ENCODE measurements around the gene NUCB1. TPM values are rescaled to one million over a fixed set of nuclear protein-coding genes. Genes with fewer than 3 reads are reported as not detected.
"Not testable (repeated sequence)": the region's sequence is repeated elsewhere in the genome, so short reads cannot be mapped to it uniquely, and the experiment has no call there.

Gene NUCB1
- total RNA-seq, 1 donor from 2014 or later: 104 TPM

DNA sequence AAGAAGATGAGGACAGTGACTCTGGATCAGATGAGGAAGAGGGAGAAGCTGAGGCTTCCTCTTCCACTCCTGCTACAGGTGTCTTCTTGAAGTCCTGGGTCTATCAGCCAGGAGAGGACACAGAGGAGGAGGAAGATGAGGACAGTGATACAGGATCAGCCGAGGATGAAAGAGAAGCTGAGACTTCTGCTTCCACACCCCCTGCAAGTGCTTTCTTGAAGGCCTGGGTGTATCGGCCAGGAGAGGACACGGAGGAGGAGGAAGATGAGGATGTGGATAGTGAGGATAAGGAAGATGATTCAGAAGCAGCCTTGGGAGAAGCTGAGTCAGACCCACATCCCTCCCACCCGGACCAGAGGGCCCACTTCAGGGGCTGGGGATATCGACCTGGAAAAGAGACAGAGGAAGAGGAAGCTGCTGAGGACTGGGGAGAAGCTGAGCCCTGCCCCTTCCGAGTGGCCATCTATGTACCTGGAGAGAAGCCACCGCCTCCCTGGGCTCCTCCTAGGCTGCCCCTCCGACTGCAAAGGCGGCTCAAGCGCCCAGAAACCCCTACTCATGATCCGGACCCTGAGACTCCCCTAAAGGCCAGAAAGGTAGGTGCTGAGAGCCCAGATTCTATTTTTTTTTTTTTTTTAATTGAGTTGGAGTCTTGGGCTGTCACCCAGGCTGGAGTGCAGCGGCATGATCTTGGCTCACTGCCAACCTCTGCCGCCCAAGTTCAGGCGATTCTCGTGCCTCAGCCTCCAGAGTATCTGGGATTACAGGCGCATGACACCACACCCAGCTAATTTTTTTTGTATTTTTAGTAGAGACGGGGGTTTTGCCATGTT, 25.6 kb upstream of the NUCB1 start:
- peak; percentile 6 for ATAC-seq

DNA sequence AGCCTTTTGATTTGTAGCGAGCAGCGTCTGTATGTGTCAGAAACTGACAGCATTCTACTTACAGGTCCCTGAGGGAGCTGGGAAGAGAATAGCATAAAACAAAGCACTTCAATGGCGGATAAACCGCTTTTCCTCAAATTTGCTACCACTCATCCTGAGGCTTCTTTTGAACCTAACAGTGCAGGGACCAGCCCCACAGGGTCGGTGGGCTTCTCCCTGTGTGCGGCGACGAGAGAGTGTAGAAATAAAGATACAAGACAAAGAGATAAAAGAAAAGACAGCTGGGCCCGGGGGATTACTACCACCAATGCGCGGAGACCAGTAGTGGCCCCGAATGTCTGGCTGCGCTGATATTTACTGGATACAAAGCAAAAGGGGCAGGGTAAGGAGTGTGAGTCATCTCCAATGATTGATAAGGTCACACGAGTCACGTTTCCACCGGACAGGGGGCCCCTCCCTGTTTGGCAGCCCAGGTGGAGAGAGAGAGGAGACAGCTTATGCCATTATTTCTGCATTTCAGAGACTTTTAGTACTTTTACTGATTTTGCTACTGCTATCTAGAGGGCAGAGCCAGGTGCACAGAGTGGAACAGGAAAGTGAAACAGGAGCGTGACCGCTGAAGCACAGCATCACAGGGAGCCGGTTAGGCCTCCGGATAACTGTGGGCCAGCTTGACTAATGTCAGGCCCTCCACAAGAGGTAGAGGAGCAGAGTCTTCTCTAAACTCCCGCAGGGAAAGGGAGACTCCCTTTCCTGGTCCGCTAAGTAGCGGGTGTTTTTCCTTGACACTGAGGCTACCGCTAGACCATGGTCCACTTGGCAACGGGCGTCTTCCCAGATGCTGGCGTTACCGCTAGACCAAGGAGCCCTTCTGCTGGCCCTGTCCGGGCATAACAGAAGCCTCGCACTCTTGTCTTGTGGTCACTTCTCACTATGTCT, 23.8 kb upstream of the NUCB1 start:
- not testable (repeated sequence) for ATAC-seq

DNA sequence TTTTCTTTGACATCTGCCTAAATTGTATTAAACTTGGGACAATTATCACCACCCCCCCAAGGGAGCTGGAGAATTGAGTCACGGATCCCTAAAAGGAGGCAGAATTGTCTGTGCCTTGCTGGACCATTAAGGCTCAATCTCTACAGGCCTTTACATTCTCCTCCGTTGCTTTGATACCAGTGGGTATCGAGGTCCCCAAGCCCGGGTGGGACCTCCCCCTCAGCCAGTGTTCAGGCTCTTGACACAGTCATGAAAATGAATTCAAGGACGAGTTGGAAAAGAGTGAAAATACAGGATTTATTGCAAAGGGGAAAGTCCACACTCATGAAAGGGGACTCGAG, 22.3 kb upstream of the NUCB1 start:
- no peak for ATAC-seq

DNA sequence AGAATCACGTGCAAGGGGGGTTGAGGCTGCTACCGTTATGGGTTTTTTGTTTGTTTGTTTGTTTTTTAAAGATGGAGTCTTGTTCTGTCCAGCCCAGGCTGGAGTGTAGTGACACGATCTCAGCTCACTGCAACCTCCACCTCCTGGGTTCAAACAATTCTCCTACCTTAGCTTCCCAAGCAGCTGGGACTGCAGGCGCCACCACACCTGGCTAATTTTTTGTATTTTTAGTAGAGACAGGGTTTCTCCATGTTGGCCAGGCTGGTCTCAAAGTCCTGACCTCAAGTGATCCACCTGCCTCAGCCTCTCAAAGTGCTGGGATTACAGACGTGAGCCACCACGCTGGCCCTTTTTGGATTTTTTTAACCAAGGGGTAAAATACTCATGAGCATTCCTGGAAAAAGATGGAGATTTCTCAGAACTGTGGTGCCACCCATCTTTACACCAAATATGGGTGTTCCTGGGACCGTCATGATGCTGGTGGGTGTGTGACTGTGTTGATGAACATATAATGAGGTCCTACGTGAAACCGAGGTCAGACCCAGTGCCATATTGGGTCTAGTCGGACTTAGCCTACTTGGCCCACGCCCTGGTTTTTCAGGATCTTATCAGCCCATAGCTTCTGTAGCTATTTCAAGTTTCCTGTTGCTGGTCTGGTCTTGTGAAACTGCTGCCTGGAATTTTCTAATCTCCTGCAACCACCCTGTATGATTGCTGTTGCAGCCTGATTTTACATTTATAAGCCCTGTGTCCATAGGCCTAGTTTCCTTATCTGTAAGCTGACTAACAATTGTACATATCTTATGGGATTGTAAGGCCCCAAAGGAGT, 21.7 kb upstream of the NUCB1 start:
- ATAC-seq: peak; percentile 18

DNA sequence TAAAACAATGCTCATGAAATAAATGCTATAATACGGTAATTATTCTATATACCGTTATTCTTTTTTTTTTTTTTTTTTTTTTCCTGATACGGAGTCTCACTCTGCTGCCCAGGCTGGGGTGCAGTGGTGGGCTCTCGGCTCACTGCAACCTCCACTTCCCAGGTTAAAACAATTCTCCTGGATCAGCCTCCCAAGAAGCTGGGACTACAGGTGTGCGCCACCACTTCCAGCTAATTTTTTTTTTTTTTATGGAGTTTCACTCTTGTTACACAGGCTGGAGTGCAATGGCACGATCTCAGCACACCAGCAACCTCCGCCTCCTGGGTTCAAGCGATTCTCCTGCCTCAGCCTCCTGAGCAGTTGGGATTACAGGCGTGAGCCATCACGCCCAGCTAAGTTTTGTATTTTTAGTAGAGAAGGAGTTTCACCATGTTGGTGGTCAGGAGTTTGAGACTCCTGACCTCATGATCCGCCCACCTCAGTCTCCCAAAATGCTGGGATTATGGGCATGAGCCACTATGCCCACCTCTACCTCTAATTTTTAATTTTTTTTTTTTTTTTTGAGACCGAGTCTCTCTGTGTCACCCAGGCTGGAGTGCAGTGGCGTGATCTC, 21.0 kb upstream of the NUCB1 start:
- no peak for ATAC-seq

DNA sequence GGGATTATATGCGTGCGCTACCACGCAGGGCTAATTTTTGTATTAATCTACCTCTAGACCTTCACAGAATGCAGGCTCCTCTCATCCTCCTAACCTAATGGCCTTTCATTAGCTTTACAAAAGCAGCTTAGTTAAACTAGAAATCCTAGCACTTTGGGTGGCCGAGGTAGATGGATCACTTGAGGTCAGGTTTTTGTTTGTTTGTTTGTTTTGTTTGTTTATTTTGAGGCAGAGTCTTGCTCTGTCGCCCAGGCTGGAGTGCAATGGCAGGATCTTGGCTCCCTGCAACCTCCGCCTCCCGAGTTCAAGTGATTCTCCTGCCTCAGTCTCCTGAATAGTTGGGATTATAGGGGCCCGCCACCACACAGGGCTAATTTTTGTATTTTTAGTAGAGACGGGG, 20.4 kb upstream of the NUCB1 start:
- ATAC-seq: not testable (repeated sequence)

DNA sequence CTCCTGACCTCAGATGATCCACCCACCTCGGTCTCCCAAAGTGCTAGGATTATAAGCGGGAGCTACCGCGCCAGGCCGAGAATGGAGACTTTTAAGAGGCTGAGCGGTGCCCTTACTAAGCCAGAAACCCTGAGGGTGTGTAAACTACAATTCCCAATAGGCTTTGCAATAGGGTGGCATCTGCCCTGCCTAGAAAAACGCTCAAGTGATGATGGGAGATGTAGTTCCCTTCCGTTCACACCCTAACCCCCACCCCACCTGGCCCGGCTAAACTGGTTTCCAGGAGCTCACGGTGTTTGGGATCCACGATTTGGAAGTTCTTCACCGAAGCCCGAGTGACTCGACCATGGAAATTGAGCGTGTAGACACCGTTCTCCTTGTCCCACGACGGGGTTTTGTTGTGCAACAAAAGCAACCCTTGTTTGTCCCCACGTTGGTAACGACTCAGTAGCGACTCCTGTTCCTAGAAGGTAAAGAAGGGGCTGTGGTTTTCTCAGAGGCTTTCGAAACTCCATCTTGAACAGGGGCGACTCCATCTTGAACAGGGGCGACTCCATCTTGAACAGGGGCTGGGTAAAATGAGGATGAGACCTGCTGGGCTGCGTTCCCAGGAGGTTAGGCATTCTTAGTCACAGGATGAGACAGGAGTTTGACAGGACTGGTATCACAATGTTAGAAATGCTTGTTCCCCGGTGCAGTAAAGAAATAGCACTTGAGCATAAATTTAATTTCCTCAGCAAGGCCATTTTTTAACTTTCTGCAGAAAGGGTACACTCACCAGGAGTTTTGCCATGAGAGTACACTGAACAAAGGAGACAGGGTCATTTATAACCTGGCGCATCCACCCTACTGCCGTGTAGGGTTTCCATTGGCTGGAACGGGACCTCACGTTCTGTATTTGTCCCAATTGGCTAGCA, 18.1 kb upstream of the NUCB1 start:
- peak; percentile 58 for ATAC-seq

DNA sequence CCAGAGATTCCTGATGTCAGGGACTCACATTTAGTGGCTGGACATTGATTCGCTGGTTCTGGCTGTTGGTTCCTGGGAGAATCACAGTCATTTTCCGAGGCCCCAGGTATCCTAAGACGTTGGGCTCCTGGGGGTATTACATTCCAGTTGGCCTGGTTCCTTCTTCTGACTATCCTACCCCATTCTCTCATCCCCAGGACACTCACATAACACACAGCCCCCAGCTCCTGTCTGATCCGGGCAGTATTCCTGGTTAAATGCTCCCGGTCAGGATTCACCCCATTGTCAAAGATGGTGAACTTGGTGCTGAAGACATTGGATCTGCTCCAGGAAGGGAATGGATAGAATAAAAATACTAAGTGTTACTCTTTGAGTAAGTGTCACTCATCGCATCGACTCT, 16.4 kb upstream of the NUCB1 start:
- ATAC-seq: no peak

DNA sequence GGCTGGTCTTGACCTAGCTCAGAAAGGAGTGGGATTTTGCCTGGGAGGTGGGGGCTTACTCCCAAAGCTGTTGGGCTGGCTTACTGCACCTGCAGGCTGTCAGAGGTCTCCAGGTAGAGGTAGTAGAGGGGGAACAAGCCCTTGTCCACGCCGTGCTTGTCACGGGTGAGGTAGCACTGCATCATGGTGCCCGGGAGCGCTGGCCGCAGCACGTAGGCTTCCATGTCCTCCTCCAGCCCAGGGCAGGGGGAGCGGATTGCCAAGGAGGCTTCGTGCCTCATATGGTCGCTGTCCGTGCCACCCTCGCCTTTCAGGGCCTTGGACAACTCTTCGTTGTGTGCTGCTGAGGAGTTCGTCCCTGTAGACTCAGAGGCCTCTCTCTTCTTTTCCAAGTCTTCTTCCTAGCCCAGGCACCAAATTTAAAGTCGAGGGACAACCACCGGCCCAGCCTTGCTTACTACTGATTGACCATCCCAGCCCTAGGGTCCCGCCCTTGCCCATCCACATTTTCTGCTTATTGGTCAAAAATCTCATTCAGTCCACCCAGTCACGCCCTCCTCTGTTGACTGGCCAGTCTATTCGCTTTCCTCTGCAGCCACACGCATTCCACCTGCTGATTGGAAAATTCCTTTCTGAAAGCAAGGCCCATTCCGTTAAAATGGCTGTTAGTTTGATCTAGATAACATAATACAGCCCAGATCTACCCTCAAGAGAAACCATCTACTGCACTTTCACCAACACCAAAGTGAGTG, 12.1 kb upstream of the NUCB1 start:
- ATAC-seq: peak; percentile 10

DNA sequence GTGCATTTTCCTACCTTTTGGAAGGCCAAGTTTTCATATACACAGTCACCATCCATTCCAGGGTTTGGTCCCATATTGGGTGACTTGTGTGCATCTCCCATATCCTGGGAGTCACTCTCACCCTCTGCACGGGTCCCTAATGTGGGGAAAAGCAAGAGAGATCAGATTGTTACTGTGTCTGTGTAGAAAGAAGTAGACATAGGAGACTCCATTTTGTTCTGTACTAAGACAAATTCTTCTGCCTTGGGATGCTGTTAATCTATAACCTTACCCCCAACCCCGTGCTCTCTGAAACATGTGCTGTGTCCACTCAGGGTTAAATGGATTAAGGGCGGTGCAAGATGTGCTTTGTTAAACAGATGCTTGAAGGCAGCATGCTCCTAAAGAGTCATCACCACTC, 10.6 kb upstream of the NUCB1 start:
- not testable (repeated sequence) for ATAC-seq

DNA sequence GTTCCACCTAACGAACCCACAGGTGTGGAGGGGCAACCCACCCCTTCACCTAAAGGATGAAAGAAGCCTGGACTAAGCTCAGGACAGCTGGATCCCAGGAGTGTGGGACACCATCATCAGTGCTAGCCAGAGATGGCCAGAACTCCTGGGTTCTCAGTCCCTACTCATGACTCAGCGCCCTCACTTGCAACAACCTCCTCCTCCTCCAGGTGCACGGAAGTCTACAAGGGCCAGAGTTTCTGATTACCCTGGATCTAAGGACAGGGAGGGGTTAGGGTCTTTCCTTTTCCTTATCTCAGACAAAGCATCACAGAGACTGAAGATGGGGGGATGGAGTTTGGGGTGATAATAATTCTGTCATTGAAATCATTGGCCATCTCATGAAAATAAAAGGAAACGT, 9.6 kb upstream of the NUCB1 start:
- peak; percentile 55 for ATAC-seq

DNA sequence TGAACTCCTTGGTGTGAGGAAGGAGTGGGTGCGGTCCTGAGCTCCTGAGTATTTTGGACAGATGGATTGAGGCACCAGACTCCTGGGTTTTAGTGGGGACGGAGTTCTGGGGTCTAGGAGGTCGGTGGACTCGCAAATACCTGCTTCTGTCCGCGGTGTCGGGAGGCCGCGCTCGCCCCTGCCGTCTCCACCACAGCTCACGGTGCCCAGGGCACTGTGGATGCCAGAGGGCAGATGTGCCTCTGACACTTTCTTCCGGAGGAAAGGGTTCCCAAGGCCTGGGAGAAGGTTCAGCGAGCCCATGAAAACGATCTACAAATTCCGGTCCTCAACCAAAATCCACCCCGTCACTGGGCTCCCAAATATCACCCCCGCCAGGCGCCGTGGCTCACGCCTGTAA, 4.9 kb upstream of the NUCB1 start:
- ATAC-seq: no peak

DNA sequence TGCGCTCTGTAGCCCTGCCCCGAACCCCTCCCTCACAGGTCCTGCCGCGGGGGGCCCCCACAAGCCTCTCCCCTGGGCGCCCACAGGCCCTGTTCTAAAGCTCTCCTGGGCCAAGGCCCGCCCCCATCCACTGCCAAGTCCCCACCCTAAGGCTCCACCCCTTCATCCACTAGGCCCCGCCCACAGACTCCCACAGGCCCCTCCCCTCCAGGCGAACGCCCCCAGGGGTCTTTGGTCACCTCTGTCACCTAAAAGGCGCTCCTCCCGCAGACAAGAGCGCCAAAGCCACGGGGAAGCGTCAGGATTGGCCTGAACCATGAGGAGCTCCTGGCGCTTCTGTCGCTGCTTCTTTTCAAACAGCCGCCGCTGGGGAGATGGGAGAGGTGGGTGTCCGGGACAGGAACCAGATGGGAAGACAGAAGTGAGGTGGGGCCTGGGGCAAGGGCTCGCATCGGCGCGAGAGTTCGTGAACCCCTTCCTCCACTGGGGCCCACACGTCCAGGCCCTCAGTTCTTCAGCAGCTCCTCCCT, 3.9 kb upstream of the NUCB1 start:
- ATAC-seq: peak; percentile 13

DNA sequence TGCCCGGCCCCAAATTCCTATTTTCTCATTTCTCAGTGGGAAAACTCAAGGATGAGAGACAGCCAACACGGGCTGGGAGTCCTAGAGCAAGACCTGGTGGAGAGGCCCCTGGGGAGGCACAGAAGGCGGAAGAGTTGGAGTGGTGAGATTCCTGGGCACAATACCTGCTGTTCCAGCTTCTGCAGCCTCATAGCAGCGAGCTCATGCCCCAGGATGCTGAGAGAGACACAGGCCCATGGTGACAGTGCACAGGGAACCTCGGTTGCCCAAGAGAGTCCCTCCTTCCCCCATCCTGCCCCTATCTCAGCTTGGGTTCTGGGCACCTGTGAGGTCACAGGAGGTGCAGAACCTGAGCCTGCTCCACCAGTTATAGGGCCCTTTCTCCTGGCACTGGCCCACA, 2.9 kb upstream of the NUCB1 start:
- ATAC-seq: no peak

DNA sequence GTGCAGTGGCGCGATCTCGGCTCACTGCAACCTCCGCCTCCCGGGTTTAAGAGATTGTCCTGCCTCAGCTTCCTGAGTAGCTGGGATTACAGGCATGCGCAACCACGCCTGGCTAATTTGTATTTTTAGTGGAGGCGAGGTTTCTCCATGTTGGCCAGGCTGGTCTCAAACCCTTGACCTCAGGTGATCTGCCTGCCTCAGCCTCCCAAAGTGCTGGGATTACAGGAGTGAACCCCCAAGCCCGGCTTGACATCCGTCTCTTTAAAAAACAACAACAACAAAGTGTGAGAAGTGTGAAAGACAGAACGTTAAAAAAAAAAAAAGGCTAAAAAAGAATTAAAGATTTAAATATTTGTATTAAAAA, 744 bp upstream of the NUCB1 start:
- ATAC-seq: not testable (repeated sequence)

DNA sequence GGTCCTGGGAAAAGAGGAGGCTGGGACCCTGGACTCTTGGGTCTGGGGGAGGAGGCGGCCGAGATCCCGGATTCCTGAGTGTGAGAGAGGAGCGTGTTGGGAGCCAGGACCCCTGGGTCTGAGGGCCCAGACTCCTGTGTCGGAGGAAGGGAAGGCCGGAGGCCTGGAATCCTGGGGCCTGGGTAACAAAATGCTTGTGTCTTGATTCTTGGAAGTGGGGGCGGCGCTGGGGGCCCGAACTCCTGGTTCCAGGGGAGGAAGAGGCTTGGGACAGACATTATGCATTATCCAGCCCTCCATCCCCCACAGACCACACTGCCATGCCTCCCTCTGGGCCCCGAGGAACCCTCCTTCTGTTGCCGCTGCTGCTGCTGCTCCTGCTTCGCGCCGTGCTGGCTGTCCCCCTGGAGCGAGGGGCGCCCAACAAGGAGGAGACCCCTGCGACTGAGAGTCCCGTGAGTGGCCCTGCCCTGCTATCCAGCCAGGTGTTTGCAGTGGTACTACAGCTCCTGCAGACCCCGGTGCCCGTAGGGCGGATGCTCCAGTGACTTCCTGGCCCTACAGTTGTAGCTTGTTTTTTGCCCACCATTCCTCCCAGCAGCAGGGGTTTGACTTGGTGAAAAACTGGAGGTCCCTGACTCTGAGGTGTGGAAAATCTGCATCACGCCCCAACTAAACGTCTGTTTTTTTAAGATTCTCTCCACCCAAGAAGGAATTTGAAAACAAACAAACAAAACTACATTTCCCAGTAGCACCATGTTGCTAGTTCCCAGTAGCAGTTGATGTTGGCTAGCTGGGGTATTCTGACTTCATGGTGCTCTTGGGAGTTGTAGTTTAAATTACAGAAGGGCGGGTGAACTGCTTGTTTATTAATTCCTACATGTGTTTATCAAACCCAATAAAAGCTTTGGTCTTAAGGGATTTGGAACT, 630 bp downstream of the NUCB1 start:
- ATAC-seq: peak; percentile 1

DNA sequence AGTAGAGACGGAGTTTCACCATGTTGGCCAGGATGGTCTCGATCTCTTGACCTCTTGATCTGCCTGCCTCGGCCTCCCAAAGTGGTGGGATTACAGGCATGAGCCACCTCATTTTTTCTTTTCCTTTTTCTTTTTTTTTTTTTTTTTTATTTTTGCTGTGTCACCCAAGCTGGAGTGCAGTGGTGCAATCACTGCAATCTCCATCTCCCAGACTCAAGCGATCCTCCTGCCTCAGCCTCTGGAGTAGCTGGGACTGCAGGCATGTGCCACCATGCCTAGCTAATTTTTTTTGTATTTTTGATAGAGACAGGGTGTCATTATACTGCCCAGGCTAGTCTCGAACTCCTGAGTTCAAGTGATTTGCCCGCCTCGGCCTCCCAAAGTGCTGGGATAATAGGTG, 2.2 kb downstream of the NUCB1 start:
- not testable (repeated sequence) for ATAC-seq

DNA sequence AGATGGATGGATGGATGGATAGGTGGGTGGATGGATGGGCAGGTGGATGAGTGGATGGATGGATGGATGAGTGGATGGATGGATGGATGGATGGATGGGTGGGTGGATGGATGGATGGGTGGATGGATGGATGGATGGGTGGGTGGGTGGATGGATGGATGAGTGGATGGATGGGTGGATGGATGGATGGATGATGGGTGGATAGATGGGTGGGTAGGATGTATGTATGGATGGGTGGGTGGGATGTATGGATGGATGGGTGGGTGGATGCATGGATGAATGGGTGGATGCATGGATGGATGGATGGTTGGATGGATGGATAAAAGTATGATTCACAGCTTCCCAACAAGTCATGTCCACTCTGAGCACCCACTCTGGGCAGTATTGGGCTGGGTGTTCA, 3.7 kb downstream of the NUCB1 start:
- not testable (repeated sequence) for ATAC-seq

DNA sequence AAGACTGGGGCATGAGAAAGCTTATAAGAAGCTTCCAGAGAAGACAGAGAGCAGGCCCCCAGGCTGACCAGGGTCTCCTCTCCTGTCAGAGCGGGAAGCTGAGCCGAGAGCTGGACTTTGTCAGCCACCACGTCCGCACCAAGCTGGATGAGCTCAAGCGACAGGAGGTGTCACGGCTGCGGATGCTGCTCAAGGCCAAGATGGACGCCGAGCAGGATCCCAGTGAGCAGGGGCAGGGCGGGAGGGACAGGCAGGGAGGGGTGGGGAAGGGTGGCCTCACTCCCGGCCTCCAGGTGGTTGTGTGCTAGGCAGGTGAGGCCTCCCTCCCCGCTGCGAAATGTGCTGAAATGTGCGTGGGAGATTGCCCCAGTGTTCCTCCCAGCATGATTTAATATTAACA, 5.6 kb downstream of the NUCB1 start:
- no peak for ATAC-seq

Data from esophagus mucosa (tissue), 1 donor.